Nephron (organoid): ENCODE data around the gene SLC16A6.
"Not testable (repeated sequence)": the region's sequence is repeated elsewhere in the genome, so short reads cannot be mapped to it uniquely, and the experiment has no call there.

ENCODE experiments used
- H3K27ac Mint-ChIP-seq, 3 experiments: 2 replicates each; pipeline ENCODE4 v1.8.0; 2020; ENCODE audit warnings: mixed read lengths in 3 of 3, mild to moderate bottlenecking in 2 of 3, moderate library complexity in 1 of 3
- H3K27me3 Mint-ChIP-seq: 2 replicates; pipeline ENCODE4 v1.8.0; 2021; ENCODE audit warnings: low read depth, mild to moderate bottlenecking, moderate library complexity, mixed read lengths
- H3K36me3 Mint-ChIP-seq: 2 replicates; pipeline ENCODE4 v1.8.0; 2020; ENCODE audit warnings: low read depth, mixed read lengths
- H3K4me1 Mint-ChIP-seq: 2 replicates; pipeline ENCODE4 v1.8.0; 2020; ENCODE audit warnings: mixed read lengths
- H3K4me3 Mint-ChIP-seq, 3 experiments: 2 replicates each; pipeline ENCODE4 v1.8.0; 2020; ENCODE audit warnings: mild to moderate bottlenecking in 3 of 3, mixed read lengths in 3 of 3, moderate library complexity in 2 of 3
- H3K9me3 Mint-ChIP-seq: 2 replicates; pipeline ENCODE4 v1.8.0; 2020; ENCODE audit warnings: mixed read lengths
- CTCF ChIP-seq, 3 experiments: fragments of 200-600 bp; sonication (generic); IDR thresholded peaks; one replicate each; pipeline ENCODE4 v1.5.0; 2021; ENCODE audit warnings: antibody characterized with exemption in 3 of 3; ENCODE audit not compliant: unreplicated experiment in 3 of 3

The SLC16A6 gene

GRCh38 chr17:68318103-68318991 lies 27.4 kb upstream of the SLC16A6 start:
- no peak overlapping the region for H3K4me3 Mint-ChIP-seq
- no peaks in the 10 kb centered on the region for H3K36me3 Mint-ChIP-seq
- H3K27me3 Mint-ChIP-seq, result peaks cover 7% of the 10 kb centered on the region

DNA sequence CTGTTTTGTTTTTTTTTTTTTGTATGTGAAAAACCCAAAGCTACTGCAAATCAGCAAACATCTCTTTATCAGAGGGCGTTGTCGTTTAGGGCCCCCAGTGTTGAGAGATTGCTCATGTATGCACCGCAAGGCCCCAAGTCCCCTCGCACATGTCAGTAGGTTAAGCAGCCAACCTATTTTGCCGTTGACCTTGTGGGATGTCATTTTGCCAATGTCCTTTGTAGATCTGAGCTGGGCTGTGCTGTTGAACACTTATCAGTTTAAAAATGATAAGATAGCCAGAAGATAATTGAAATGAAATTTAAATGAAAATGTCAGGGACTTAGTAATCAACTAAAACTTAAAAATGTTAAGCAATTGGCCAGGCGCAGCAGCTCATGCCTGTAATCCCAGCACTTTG lies 26.5 kb upstream of the SLC16A6 start:
- Mint-ChIP-seq H3K4me1 (no peaks in the 10 kb centered on the region), H3K36me3 (no peaks in the 10 kb centered on the region), H3K27me3 (peaks cover 7% of the 10 kb centered on the region), H3K4me3 (no peak overlapping the region), H3K27ac (no peak overlapping the region), H3K9me3 (no peaks in the 10 kb centered on the region)
- TF ChIP-seq CTCF (IDR thresholded peaks at IDR 0.05; ENCODE audit: unreplicated experiment in 3 of 3), result no peak

More at GRCh38 chr17:68318103-68318991, 27.4 kb upstream of the SLC16A6 start:
- Mint-ChIP-seq H3K27ac (no peak overlapping the region), H3K4me1 (no peaks in the 10 kb centered on the region), H3K9me3 (no peaks in the 10 kb centered on the region)
- no peak for TF ChIP-seq CTCF (IDR thresholded peaks at IDR 0.05; ENCODE audit: unreplicated experiment in 3 of 3)

DNA sequence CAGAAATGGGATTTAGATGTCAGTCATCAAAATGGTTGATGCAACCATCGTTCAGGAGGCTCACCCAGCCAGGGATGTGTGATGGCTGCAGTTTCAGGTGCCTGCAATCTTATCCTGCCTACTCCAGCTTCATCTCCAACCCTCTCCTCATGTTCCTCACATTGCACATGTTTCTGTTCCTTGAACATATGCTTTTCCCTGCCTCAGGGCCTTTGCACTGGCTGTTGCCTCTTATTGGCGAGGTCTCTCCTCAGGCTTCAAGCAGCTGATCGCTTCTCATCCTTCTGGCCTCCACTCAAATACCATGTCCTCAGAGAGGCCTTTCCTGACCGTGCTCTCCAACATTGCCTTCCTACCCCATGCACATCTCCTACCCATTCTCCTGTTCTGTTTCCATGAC lies 25.0 kb upstream of the SLC16A6 start:
- H3K27ac Mint-ChIP-seq, result no peak overlapping the region
- peaks cover 7% of the 10 kb centered on the region for H3K27me3 Mint-ChIP-seq
- no peak for TF ChIP-seq CTCF (IDR thresholded peaks at IDR 0.05; ENCODE audit: unreplicated experiment in 3 of 3)
- no peak overlapping the region for H3K4me3 Mint-ChIP-seq
- no peaks in the 10 kb centered on the region for H3K36me3 Mint-ChIP-seq
- H3K9me3 Mint-ChIP-seq, result no peaks in the 10 kb centered on the region
- no peaks in the 10 kb centered on the region for H3K4me1 Mint-ChIP-seq

DNA sequence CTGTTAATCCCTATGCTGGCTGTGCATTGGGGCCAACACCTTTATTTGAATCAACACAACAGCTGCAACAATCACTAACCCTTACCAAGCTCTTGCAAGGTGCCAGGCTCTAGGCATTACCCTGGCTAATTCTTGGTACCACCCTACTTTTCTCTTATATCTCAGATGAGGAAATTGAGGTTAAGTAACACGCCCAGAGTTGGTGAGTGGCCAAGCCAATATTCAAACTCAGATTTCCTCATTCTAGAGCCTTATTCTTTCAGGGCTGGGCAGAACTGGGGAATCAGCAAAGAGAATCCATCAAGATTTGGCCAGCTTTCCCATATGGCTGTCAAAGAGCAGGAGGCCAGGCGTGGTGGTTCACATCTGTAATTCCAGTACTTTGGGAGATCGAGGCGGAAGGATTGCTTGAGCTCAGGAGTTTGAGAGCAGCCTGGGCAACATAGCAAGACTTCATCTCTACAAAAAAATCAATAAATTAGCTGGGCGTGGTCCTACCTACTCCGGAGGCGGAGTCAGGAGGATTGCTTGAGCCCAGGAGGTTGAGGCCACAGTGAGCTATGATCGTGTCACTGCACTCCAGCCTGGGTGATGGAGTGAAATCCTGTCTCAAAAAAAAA lies 24.1 kb upstream of the SLC16A6 start:
- no peaks in the 10 kb centered on the region for H3K4me1 Mint-ChIP-seq
- H3K9me3 Mint-ChIP-seq, result no peaks in the 10 kb centered on the region

GRCh38 chr17:68310152-68310551 lies 19.2 kb upstream of the SLC16A6 start:
- peaks cover 3% of the 10 kb centered on the region for H3K27me3 Mint-ChIP-seq
- H3K9me3 Mint-ChIP-seq, result no peaks in the 10 kb centered on the region
- TF ChIP-seq CTCF (IDR thresholded peaks at IDR 0.05; ENCODE audit: unreplicated experiment in 3 of 3), result no peak
- no peak overlapping the region for H3K4me3 Mint-ChIP-seq
- H3K36me3 Mint-ChIP-seq, result peaks cover 3% of the 10 kb centered on the region
- H3K4me1 Mint-ChIP-seq, result no peaks in the 10 kb centered on the region
- no peak overlapping the region for H3K27ac Mint-ChIP-seq

More for the DNA sequence above, 24.1 kb upstream of the SLC16A6 start:
- Mint-ChIP-seq H3K27ac (no peak overlapping the region), H3K36me3 (no peaks in the 10 kb centered on the region), H3K27me3 (peaks cover 3% of the 10 kb centered on the region), H3K4me3 (no peak overlapping the region)
- TF ChIP-seq CTCF (IDR thresholded peaks at IDR 0.05; ENCODE audit: unreplicated experiment in 3 of 3), result no peak

GRCh38 chr17:68309066-68309670 lies 18.2 kb upstream of the SLC16A6 start:
- not testable (repeated sequence) for H3K4me1 Mint-ChIP-seq, H3K4me3 Mint-ChIP-seq, H3K36me3 Mint-ChIP-seq, H3K9me3 Mint-ChIP-seq, H3K27ac Mint-ChIP-seq, H3K27me3 Mint-ChIP-seq

- not testable (repeated sequence) for H3K9me3 Mint-ChIP-seq, H3K4me1 Mint-ChIP-seq, H3K36me3 Mint-ChIP-seq, H3K27ac Mint-ChIP-seq, H3K27me3 Mint-ChIP-seq, H3K4me3 Mint-ChIP-seq
These were observed 17.6 kb upstream of the SLC16A6 start for GRCh38 chr17:68308486-68308885.
